LNCaP clone FGC (cell line): ENCODE measurements around the gene CACNA2D3.

Experiments used
- DNase-seq: peaks from one replicate; pipeline ENCODE4 v3.0.0-alpha.2; 2011; ENCODE audit warnings: low read depth
- H3K4me3 ChIP-seq: 2 replicates; pipeline ENCODE4 v1.5.1; 2011; ENCODE audit warnings: mild to moderate bottlenecking, low read depth, low read length, control low read depth
- CTCF ChIP-seq: IDR thresholded peaks from 2 replicates; pipeline ENCODE4 v1.5.1; 2012; ENCODE audit warnings: mild to moderate bottlenecking; ENCODE audit not compliant: control insufficient read depth, insufficient read depth; ENCODE audit errors: extremely low read depth

The CACNA2D3 gene

GRCh38 chr3:54831112-54831511, 708.8 kb downstream of the CACNA2D3 start:
- no peak for DNase-seq
- H3K4me3 ChIP-seq, result no peak overlapping the region
- no peak for TF ChIP-seq CTCF

- H3K4me3 ChIP-seq, result no peak overlapping the region
- no peak for TF ChIP-seq CTCF
- DNase-seq, result no peak
Observed at GRCh38 chr3:54832876-54833275, 710.5 kb downstream of the CACNA2D3 start.

GRCh38 chr3:54835701-54836100, 713.3 kb downstream of the CACNA2D3 start:
- no peak for TF ChIP-seq CTCF
- H3K4me3 ChIP-seq, result no peak overlapping the region
- no peak for DNase-seq

- no peak for DNase-seq
- no peak for TF ChIP-seq CTCF
- H3K4me3 ChIP-seq, result no peak overlapping the region
Observed at GRCh38 chr3:54836871-54837270, 714.5 kb downstream of the CACNA2D3 start.

- TF ChIP-seq CTCF, result peak; percentile 51
- H3K4me3 ChIP-seq, result no peak overlapping the region
- DNase-seq, result no peak
Observed at GRCh38 chr3:54837964-54838363, 715.6 kb downstream of the CACNA2D3 start.

- no peak for TF ChIP-seq CTCF
- H3K4me3 ChIP-seq, result no peak overlapping the region
- DNase-seq, result no peak
Observed at GRCh38 chr3:54841471-54841870, 719.1 kb downstream of the CACNA2D3 start.

- no peak overlapping the region for H3K4me3 ChIP-seq
- no peak for DNase-seq
- no peak for TF ChIP-seq CTCF
Observed at GRCh38 chr3:54843352-54843751, 721.0 kb downstream of the CACNA2D3 start.
